ENCODE results near the gene CEP192. TPM values are rescaled to one million over a fixed set of nuclear protein-coding genes. Genes with fewer than 3 reads are reported as not detected.

Gene CEP192
- total and polyA plus RNA-seq, 10 of the 15 experiments (the other 5 are each of a cell fraction or from before 2014, with no cell fraction given): 15.4 to 58.2 (median 29.6) TPM

- no peak for TF ChIP-seq MYB (IDR thresholded peaks at IDR 0.05; ENCODE audit: borderline replicate concordance, low read depth, low read length)
- peak; percentile 90 for TF ChIP-seq USF1 (IDR thresholded peaks at IDR 0.05; ENCODE audit: borderline replicate concordance, extremely low read length, insufficient read depth, low read depth, low read length)
- TF ChIP-seq SUZ12 (IDR thresholded peaks at IDR 0.05; ENCODE audit: unreplicated experiment): no peak
- TF ChIP-seq, protein P1, sequence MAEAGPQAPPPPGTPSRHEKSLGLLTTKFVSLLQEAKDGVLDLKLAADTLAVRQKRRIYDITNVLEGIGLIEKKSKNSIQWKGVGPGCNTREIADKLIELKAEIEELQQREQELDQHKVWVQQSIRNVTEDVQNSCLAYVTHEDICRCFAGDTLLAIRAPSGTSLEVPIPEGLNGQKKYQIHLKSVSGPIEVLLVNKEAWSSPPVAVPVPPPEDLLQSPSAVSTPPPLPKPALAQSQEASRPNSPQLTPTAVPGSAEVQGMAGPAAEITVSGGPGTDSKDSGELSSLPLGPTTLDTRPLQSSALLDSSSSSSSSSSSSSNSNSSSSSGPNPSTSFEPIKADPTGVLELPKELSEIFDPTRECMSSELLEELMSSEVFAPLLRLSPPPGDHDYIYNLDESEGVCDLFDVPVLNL (IDR thresholded peaks at IDR 0.05; ENCODE audit: low read depth, low read length): no peak
- no peak for TF ChIP-seq ZBED1 (IDR thresholded peaks at IDR 0.05; ENCODE audit: borderline replicate concordance)
- no peak for TF ChIP-seq ZBTB40 (IDR thresholded peaks at IDR 0.05; ENCODE audit: borderline replicate concordance)
- no peak for TF ChIP-seq WRNIP1 (IDR thresholded peaks at IDR 0.05; ENCODE audit: borderline replicate concordance, low read depth, low read length)
- 0 out of 2 replicates have a peak, but pooled peaks have one; percentile 69 for TF ChIP-seq BACH1 (IDR thresholded peaks at IDR 0.05; ENCODE audit: borderline replicate concordance)
- TF ChIP-seq CREB1 (IDR thresholded peaks at IDR 0.05; ENCODE audit: low read depth): no peak; the same call in 1 of the 2 replicates
- TF ChIP-seq MEF2B (IDR thresholded peaks at IDR 0.05; ENCODE audit: partially characterized antibody, poor library complexity, severe bottlenecking): peak; percentile 19
- TF ChIP-seq, protein P2, sequence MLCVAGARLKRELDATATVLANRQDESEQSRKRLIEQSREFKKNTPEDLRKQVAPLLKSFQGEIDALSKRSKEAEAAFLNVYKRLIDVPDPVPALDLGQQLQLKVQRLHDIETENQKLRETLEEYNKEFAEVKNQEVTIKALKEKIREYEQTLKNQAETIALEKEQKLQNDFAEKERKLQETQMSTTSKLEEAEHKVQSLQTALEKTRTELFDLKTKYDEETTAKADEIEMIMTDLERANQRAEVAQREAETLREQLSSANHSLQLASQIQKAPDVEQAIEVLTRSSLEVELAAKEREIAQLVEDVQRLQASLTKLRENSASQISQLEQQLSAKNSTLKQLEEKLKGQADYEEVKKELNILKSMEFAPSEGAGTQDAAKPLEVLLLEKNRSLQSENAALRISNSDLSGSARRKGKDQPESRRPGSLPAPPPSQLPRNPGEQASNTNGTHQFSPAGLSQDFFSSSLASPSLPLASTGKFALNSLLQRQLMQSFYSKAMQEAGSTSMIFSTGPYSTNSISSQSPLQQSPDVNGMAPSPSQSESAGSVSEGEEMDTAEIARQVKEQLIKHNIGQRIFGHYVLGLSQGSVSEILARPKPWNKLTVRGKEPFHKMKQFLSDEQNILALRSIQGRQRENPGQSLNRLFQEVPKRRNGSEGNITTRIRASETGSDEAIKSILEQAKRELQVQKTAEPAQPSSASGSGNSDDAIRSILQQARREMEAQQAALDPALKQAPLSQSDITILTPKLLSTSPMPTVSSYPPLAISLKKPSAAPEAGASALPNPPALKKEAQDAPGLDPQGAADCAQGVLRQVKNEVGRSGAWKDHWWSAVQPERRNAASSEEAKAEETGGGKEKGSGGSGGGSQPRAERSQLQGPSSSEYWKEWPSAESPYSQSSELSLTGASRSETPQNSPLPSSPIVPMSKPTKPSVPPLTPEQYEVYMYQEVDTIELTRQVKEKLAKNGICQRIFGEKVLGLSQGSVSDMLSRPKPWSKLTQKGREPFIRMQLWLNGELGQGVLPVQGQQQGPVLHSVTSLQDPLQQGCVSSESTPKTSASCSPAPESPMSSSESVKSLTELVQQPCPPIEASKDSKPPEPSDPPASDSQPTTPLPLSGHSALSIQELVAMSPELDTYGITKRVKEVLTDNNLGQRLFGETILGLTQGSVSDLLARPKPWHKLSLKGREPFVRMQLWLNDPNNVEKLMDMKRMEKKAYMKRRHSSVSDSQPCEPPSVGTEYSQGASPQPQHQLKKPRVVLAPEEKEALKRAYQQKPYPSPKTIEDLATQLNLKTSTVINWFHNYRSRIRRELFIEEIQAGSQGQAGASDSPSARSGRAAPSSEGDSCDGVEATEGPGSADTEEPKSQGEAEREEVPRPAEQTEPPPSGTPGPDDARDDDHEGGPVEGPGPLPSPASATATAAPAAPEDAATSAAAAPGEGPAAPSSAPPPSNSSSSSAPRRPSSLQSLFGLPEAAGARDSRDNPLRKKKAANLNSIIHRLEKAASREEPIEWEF (IDR thresholded peaks at IDR 0.05; ENCODE audit: insufficient replicate concordance, low read depth, low read length): no peak
- TF ChIP-seq EZH2 (IDR thresholded peaks at IDR 0.05; ENCODE audit: borderline replicate concordance, control insufficient read depth, low read depth, low read length): no peak
- TF ChIP-seq CHD2 (IDR thresholded peaks at IDR 0.05; ENCODE audit: borderline replicate concordance, low read depth, low read length): no peak
- TF ChIP-seq LARP7 (IDR thresholded peaks at IDR 0.05): peak; percentile 92
- no peak for TF ChIP-seq JUNB (IDR thresholded peaks at IDR 0.05)
- 0 out of 2 replicates have a peak, but pooled peaks have one; percentile 41 for TF ChIP-seq PKNOX1 (IDR thresholded peaks at IDR 0.05)
Observed at GRCh38 chr18:12948050-12948804, 42.9 kb upstream of the CEP192 start (continued).
